ENCODE data around the gene TUG1.
A peak's percentile ranks its signal among the peaks of the same experiment; 100 is the strongest.

TUG1 gene

DNA sequence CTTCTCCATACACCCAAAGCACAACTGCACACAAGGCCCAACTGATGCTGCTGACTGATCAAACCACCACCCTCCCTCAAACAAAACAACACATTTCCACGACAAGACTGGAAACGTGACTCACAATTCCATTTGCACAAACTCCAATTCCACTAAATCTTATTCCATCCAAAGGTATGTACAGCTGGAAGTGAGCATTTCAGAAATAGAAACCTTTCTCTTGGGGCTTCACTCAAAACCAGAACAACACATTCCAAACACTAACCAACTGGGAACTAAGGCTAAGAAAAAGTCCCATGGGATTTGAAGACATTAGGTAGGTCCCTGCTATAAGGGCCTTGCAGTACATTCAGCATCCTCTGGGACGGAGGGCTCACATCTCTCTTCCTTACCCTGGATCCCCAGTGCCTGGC, 20.1 kb upstream of the TUG1 start:
- no peak for DNase-seq

- no peak for DNase-seq
Measured at GRCh38 chr22:30949934-30950660, 19.0 kb upstream of the TUG1 start.

DNA sequence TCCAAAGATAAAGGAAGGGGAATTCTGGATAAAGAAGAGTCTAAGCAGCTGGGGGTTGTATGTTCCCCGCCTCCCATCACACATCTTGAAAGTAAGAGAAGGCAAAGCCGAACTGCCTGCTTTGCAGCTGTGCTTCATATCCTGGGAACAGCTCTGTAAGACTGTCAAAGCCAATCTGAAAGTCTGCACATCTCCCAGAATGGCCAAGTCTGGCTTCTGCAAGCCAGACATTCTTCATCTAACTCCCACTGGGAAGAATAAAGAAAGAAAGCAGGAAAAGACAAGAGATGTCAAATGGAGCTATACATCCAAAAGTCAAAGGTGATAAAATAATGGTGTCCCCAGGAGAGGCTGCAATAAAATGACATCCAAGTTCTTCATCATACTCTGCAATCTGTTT, 15.9 kb upstream of the TUG1 start:
- no peak for DNase-seq

DNA sequence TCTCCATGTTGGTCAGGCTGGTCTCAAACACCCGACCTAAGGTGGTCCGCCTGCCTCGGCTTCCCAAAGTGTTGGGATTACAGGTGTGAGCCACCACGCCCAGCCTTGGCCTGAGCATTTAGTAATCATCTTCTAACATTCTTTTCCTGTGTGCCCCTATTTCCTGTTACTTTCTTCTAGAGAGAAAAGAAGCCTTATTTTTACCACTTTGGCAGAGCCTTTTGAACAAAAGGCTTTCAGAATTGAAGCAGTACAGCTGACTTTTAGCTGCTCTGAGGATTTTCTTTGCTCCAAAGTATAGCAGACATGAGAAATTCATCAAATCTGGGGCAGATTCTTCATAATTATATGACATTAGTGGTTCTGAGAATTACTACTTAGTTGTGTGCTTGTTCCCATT, 13.9 kb upstream of the TUG1 start:
- no peak for DNase-seq

GRCh38 chr22:30964858-30965257, 4.2 kb upstream of the TUG1 start:
- DNase-seq, result no peak

DNA sequence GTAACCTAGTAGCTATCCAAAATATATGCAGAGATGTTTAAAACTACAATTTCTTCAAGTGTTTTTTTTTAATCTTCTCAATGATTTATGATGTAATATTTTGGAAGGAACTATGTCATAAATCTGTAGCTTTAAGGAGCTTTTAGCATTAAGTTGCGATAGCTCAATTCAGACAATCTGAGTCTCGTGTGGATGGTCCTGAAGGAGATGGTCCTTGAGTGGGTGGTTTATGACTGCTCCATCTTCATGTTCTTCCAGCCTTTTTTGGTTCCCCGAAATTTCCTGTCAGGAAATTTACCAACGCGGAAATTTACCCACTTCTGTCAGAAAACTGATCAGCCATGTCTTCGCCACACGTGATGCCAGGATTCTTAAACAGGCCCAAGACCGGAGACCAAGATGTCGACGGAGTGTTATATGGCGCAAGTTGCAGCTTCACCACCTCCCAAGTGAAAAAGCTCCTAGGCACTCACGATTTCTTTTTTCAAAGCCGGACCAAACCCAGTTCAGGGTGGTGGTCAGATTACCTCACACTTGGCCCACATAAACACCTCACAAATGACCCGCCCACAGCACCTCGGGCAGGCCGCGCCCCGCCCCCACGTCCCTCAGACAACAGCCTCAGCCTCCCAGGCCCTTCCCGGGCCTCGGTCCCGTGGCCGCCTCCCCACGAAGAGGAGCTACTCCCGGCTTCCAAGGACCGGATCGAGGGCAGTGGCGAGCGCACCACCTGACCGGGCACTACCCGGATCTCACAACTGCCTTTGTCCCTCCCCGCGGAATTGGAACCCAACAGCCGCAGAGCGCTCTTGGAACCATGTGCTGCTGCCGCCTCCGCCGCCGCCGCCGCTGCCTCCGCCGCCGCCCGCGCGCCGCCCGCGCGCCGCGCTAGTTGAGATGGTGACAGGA, 796 bp upstream of the TUG1 start, which contains the start of gene MORC2:
TSS of gene MORC2 (minus strand) at position 760 of the 909 bp plus-strand sequence. CDS start 885 bp downstream, outside the sequence.
- no peak for DNase-seq

GRCh38 chr22:30969532-30970355, 679 bp downstream of the TUG1 start:
- no peak for DNase-seq

DNA sequence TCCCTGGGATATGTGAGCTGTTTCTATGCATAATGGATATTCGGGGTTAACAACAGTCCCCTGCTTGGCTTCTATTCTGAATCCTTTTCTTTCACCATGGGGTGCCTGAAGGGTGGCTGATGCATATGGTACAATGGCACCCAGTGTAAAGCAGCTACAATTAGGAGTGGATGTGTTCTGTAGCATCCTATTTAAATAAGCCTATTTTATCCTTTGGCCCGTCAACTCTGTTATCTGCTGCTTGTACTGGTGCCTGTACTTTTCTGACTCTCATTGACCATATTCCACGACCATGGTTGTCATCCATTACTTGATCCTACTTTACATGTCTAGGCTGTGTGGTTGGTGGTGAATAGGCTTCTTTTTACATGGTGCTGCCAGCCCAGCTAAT, 1.3 kb downstream of the TUG1 start:
- DNase-seq, result no peak

- no peak for DNase-seq
Measured at GRCh38 chr22:30978304-30978962, 9.4 kb downstream of the TUG1 start.

DNA sequence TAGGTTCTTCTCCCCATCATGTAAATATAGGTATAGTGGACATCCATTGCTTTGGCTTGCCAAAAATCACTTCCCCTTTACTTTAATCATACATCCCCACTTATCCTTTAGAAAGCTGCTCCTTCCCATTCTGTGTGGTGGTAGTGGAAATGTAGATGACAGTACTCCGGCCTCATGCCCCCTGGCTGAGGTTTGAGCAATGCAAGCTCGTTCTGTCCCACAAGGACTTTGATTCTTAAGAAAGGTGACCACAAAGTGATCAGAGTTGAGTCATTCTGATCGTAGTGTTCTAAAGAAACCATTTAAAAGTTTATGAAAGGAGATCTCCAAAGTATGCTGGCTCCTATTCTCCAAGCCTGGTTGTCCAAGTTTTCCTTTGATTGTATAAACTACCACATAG, 10.9 kb downstream of the TUG1 start:
- no peak for DNase-seq

GRCh38 chr22:30982512-30982911, 13.4 kb downstream of the TUG1 start:
- no peak for DNase-seq

GRCh38 chr22:30984317-30984716, 15.3 kb downstream of the TUG1 start:
- no peak for DNase-seq

DNA sequence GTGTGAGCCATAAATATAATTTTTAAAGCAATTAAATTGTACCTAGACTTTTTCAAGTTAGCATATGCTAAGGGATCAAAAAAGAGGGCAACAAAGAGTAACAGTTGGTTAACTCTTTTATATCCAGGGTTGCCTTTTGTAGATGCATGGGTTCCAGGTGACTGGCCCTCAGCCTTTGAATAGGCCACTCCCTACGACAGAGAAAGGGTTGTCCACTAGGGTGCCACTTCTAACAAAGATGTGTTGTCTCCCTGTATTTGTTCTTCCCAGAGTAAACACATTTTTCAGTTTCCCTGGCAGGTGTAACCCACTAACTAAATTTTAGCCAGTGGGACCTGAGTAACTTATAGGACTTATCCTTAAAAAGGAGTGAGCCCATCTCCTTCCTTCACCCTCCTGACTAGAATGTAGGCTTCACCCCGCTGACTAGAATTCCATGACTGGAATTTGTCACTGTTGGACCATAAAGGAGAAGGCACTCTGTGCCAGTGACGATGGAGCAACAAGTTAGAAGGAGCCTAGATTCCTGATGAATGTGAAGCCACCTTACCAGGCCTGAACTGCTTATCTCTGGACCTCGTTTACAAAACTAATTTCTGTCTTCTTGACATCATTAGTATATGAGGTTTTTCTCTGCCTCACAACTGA, 16.6 kb downstream of the TUG1 start:
- no peak for DNase-seq

DNA sequence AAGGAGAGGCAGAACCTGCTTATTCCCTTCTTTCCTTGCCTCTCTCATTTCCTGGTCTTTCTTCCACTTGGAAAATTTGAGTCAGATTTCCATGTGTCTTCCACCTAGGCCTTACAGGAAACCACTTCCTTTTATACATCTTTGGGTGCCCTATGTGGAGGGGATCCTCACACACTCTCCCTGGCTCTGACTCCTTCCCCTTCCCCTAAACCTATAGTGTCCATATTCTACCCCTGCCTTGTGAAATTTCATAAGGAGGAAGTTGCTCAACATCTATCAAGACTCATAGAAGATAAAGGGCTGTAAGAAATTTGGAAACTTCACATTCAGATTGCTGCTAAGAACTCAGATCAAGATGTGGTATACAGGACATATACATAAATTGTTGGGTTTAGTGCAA, 20.4 kb downstream of the TUG1 start:
- peak; percentile 66 for DNase-seq

DNA sequence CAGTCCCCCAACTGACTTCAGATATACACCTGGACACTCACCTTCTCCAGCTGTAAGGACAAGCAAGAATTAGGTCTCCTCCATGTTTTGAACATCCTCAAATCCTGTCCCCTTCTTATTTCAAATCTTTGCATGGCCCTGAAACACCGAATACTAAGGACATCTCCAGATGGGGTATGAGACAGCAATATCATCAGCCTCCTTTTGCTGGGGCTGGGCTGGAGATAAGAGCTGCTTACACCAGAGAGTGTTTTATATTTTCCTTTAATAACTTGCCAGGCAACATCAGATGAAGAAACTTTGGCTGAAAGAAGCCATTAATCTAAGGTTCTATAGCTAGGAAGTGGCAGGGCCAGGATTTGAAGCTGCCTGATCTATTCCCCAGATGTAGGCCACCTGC, 21.6 kb downstream of the TUG1 start:
- DNase-seq, result no peak

DNA sequence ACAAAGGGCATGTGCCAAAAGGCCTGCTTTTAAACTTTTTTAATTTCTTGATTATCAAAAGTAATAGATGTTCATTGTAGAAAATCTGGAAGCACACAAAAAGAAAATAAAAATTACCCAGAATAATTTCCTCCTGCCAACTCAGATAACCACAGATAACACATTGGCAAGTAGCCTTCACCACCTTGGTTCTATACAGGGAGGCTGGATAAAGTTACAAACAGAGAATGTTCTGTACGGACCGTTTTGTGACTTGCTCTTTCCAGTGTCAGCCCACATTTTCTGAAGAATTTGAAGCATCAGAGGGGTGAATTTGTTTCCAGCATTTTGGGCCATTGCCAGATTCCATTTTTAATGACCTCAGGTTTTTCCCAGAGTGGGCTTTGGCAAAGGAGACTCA, 23.5 kb downstream of the TUG1 start:
- DNase-seq, result no peak

GRCh38 chr22:30994960-30995359, 25.9 kb downstream of the TUG1 start:
- no peak for DNase-seq

DNA sequence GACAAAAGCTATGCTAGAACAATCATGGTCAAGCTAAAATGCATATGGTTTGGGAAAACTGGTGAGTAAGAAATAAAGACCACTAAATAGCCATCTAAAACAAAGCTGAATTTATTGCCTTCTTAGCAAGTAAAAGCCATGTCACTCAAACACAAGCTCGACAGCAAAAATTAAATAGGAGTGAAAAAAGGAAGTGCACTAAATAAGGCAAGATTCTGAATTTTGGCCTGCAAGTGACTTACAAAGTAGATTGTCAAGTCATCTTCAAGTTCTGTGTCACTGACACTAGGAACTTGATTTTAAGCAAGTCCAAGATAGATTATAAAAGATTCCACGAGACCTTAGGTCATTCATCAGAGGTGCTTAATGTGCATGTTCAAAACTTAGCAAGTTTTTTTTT, 27.4 kb downstream of the TUG1 start:
- DNase-seq, result no peak

- no peak for DNase-seq
Measured at GRCh38 chr22:30998329-30998728, 29.3 kb downstream of the TUG1 start.

- DNase-seq, result no peak
Measured at GRCh38 chr22:31001124-31001770, 32.2 kb downstream of the TUG1 start.

GRCh38 chr22:31005535-31005934, 36.5 kb downstream of the TUG1 start:
- no peak for DNase-seq
